ENCODE data around the gene OTX1.
"Not testable (repeated sequence)": the region's sequence is repeated elsewhere in the genome, so short reads cannot be mapped to it uniquely, and the experiment has no call there.

The OTX1 gene

GRCh38 chr2:63059793-63060471, 9.3 kb downstream of the OTX1 start:
- DNase-seq = no peak

- no peak for DNase-seq
These were observed 9.9 kb downstream of the OTX1 start for GRCh38 chr2:63060472-63060991.

GRCh38 chr2:63064197-63064596, 13.6 kb downstream of the OTX1 start:
- peak; percentile 47 for DNase-seq

GRCh38 chr2:63064661-63065060, 14.0 kb downstream of the OTX1 start:
- no peak for DNase-seq

- DNase-seq = no peak
These were observed 15.6 kb downstream of the OTX1 start for GRCh38 chr2:63066265-63066664.

GRCh38 chr2:63066838-63067237, 16.2 kb downstream of the OTX1 start:
- DNase-seq = no peak

- no peak for DNase-seq
These were observed 21.0 kb downstream of the OTX1 start for GRCh38 chr2:63071664-63072063.

- no peak for DNase-seq
These were observed 23.4 kb downstream of the OTX1 start for GRCh38 chr2:63073994-63074393.

- not testable (repeated sequence) for DNase-seq
These were observed 23.8 kb downstream of the OTX1 start for GRCh38 chr2:63074399-63074798.

- peak; percentile 30 for DNase-seq
These were observed 28.4 kb downstream of the OTX1 start for GRCh38 chr2:63078852-63079606.

- no peak for DNase-seq
These were observed 30.8 kb downstream of the OTX1 start for GRCh38 chr2:63081404-63081803.

- no peak for DNase-seq
These were observed 36.1 kb downstream of the OTX1 start for GRCh38 chr2:63086687-63087086.

- no peak for DNase-seq
These were observed 41.8 kb downstream of the OTX1 start for GRCh38 chr2:63092401-63092800.

- no peak for DNase-seq
These were observed 42.2 kb downstream of the OTX1 start for GRCh38 chr2:63092857-63093256.

GRCh38 chr2:63093502-63093901, 42.9 kb downstream of the OTX1 start:
- peak; percentile 1 for DNase-seq

- no peak for DNase-seq
These were observed 45.9 kb downstream of the OTX1 start for GRCh38 chr2:63096491-63096890.

- DNase-seq = no peak
These were observed 48.4 kb downstream of the OTX1 start for GRCh38 chr2:63099032-63099431.

- DNase-seq = no peak
These were observed 51.3 kb downstream of the OTX1 start for GRCh38 chr2:63101954-63102353.

- DNase-seq = no peak
These were observed 53.9 kb downstream of the OTX1 start for GRCh38 chr2:63104482-63104881.
